ENCODE results near the gene SCD.
A peak's percentile ranks its signal among the peaks of the same experiment; 100 is the strongest.

GRCh38 chr10:100341953-100342626 is 4.9 kb upstream of the SCD start:
- TF ChIP-seq CTCF (IDR thresholded peaks at IDR 0.05; ENCODE audit: poor library complexity) (peak; percentile 61), EZH2 (IDR thresholded peaks at IDR 0.05; ENCODE audit: borderline replicate concordance) (no peak), EZH2phosphoT487 (IDR thresholded peaks at IDR 0.05; ENCODE audit: low read depth, severe bottlenecking, unreplicated experiment) (no peak)

Data from hepatocyte (in vitro differentiated cells).